HepG2 (cell line): Measurements from ENCODE around the gene ACADS. TPM values are rescaled to one million over a fixed set of nuclear protein-coding genes. Genes with fewer than 3 reads are reported as not detected.

Experiments used
- ATAC-seq: fragments of 200-7000 bp; cut with Tn5 transposase; 3 replicates; pipeline ENCODE4 v1.9.1; 2020; ENCODE audit warnings: mild to moderate bottlenecking, moderate library complexity
- BruUV-seq: library from RNA; stranded (reverse); fragments of 400-500 nt; replicated peaks from 2 replicates; lab custom pipeline; 2021; lab: Mats Ljungman, UMichigan
- CTCF ChIA-PET: fragments of 300-600 bp; formaldehyde crosslinking; extraction: SDS; loops from one replicate; lab custom pipeline; 2021; ENCODE audit warnings: low total read pairs, inconsistent platforms, low intra/inter-chr PET ratio; lab: Yijun Ruan, JAX
- POLR2A ChIA-PET: fragments of 350-600 bp; sonication (Branson Sonifier 250); formaldehyde crosslinking; loops from one replicate; lab custom pipeline; 2020; ENCODE audit warnings: antibody characterized with exemption, inconsistent platforms; lab: Yijun Ruan, JAX
- DNase-seq: peaks from one replicate; pipeline ENCODE4 v3.0.0-alpha.2; 2015; ENCODE audit warnings: low spot score
- FAIRE-seq: peaks from 3 replicates; lab custom pipeline; 2011; peaks lifted over from hg19 to GRCh38; lab: Jason Lieb, UNC
- H2AFZ ChIP-seq: one replicate; pipeline ENCODE4 v1.6.1; 2011; ENCODE audit warnings: low read length, inconsistent platforms
- H3K27ac ChIP-seq: fragments of 300-600 bp; 3 replicates; pipeline ENCODE4 v1.8.0; 2011; ENCODE audit warnings: mixed run types, mild to moderate bottlenecking, mixed read lengths, low read length, inconsistent platforms; ENCODE audit not compliant: insufficient read depth; ENCODE audit errors: extremely low read length
- H3K27me3 ChIP-seq, 2 experiments: fragments of 200-600 bp in 1 of 2; 2 replicates in 1 of 2; 3 replicates in 1 of 2; pipeline versions ENCODE4 v1.6.0 to v1.8.0; 2011; ENCODE audit warnings: low read length in 2 of 2, mild to moderate bottlenecking in 2 of 2, moderate library complexity in 2 of 2, inconsistent platforms in 1 of 2; ENCODE audit not compliant: insufficient read depth in 2 of 2, control insufficient read depth in 1 of 2
- H3K36me3 ChIP-seq, 2 experiments: fragments of 200-600 bp in 1 of 2; replicated peaks in 1 of 2; 2 replicates in 1 of 2; 3 replicates in 1 of 2; pipeline versions ENCODE4 v1.5.1 to v1.8.0; 2011; ENCODE audit warnings: low read length in 2 of 2, inconsistent platforms in 1 of 2; ENCODE audit not compliant: insufficient read depth in 2 of 2, control insufficient read depth in 1 of 2
- H3K4me1 ChIP-seq: 2 replicates; pipeline ENCODE4 v1.5.1; 2012; ENCODE audit warnings: low read length, inconsistent platforms; ENCODE audit not compliant: insufficient read depth
- H3K4me2 ChIP-seq: 2 replicates; pipeline ENCODE4 v1.6.0; 2011; ENCODE audit warnings: low read depth, low read length, inconsistent platforms
- H3K4me3 ChIP-seq, 3 experiments: fragments of 200-600 bp in 1 of 3; sonication (generic), shearing (Covaris generic) in 1 of 3; replicated peaks in 1 of 3; 2 replicates each; pipeline ENCODE4 v1.5.1; 2011 to 2016; ENCODE audit warnings: low read length in 3 of 3, inconsistent platforms in 2 of 3, low read depth in 2 of 3, mild to moderate bottlenecking in 2 of 3, control low read depth in 1 of 3, mixed read lengths in 1 of 3; ENCODE audit not compliant: insufficient read depth in 1 of 3
- H3K79me2 ChIP-seq: one replicate; pipeline ENCODE4 v1.6.1; 2011; ENCODE audit warnings: low read length, inconsistent platforms; ENCODE audit not compliant: insufficient read depth
- H3K9ac ChIP-seq: 2 replicates; pipeline ENCODE4 v1.6.0; 2011; ENCODE audit warnings: mild to moderate bottlenecking, low read depth, low read length, inconsistent platforms; ENCODE audit not compliant: insufficient read depth
- H3K9me3 ChIP-seq: 2 replicates; pipeline ENCODE4 v1.5.1; 2012; ENCODE audit warnings: mild to moderate bottlenecking, low read length
- H4K20me1 ChIP-seq: 2 replicates; pipeline ENCODE4 v1.6.0; 2011; ENCODE audit warnings: inconsistent platforms, mild to moderate bottlenecking, low read length, moderate library complexity; ENCODE audit not compliant: insufficient read depth
- ARID3A ChIP-seq: IDR thresholded peaks from 2 replicates; pipeline ENCODE4 v1.6.1; 2012; ENCODE audit warnings: low read depth, low read length, improper control_type of control experiment
- ELF4 ChIP-seq: sonication (generic); formaldehyde crosslinking; IDR thresholded peaks from 2 replicates; pipeline ENCODE4 v1.5.0; 2020; ENCODE audit warnings: missing genetic modification reagents, mild to moderate bottlenecking, moderate library complexity, borderline replicate concordance
- HIC2 ChIP-seq: sonication (generic); formaldehyde crosslinking; IDR thresholded peaks from 2 replicates; pipeline ENCODE4 v1.9.0; 2022; ENCODE audit warnings: low read depth, missing genetic modification reagents
- MIER3 ChIP-seq: IDR thresholded peaks from 2 replicates; pipeline ENCODE4 v1.6.1; 2016; ENCODE audit warnings: missing compliant biosample characterization, borderline replicate concordance
- NPAS2 ChIP-seq: sonication (generic); formaldehyde crosslinking; IDR thresholded peaks from 2 replicates; pipeline ENCODE4 v1.8.0; 2022; ENCODE audit warnings: mild to moderate bottlenecking, missing genetic modification reagents, borderline replicate concordance
- RCOR2 ChIP-seq: IDR thresholded peaks from 2 replicates; pipeline ENCODE4 v1.6.1; 2016; ENCODE audit warnings: missing biosample characterization, missing genetic modification reagents
- REST ChIP-seq, 2 experiments: IDR thresholded peaks; 2 replicates each; pipeline ENCODE4 v1.6.1; 2011 to 2012; ENCODE audit warnings: low read length in 2 of 2, borderline replicate concordance in 1 of 2, low read depth in 1 of 2, mild to moderate bottlenecking in 1 of 2, moderate library complexity in 1 of 2
- YY1 ChIP-seq: IDR thresholded peaks from 2 replicates; pipeline ENCODE4 v1.6.1; 2011; ENCODE audit warnings: low read length, low read depth, moderate library complexity, mild to moderate bottlenecking; ENCODE audit not compliant: insufficient read depth, insufficient replicate concordance
- ZBTB38 ChIP-seq: sonication (generic); formaldehyde crosslinking; IDR thresholded peaks from 2 replicates; pipeline ENCODE4 v1.5.1; 2020; ENCODE audit warnings: mild to moderate bottlenecking, missing genetic modification reagents
- ZNF687 ChIP-seq: sonication (generic); formaldehyde crosslinking; IDR thresholded peaks from 2 replicates; pipeline ENCODE4 v1.5.1; 2020; ENCODE audit warnings: mild to moderate bottlenecking, missing genetic modification reagents, moderate library complexity
- ZNF7 ChIP-seq: IDR thresholded peaks from 2 replicates; pipeline ENCODE4 v1.6.1; 2016; ENCODE audit warnings: missing biosample characterization, missing genetic modification reagents
- ZNF780A ChIP-seq: sonication (generic); formaldehyde crosslinking; IDR thresholded peaks from 2 replicates; pipeline ENCODE4 v1.8.0; 2022; ENCODE audit warnings: mild to moderate bottlenecking, missing genetic modification reagents, moderate library complexity
- WGBS: methylation state at CpG from one replicate; pipeline ENCODE4 v1.1.6; 2017; ENCODE audit warnings: low lambda C conversion rate; 5-methylcytosine and 5-hydroxymethylcytosine counted together
- in situ Hi-C: cut with HindIII; loops from 2 replicates; pipeline ENCODE4 v1.10.0; 2017; ENCODE audit warnings: low pct_unique_long_range_greater_than_20kb; ENCODE audit not compliant: extremely low pct_ligation_motif_present
- intact Hi-C: fragments of 100-400 bp; cut with micrococcal nuclease; formaldehyde crosslinking; loops from one replicate; pipeline ENCODE4 v1.10.0; 2022; ENCODE audit not compliant: unreplicated experiment
- polyA plus RNA-seq, 8 experiments: library from polyadenylated mRNA; depleted of rRNA in 3 of 8; stranded (reverse) in 7 of 8; unstranded in 1 of 8; fragments of >200 nt; fragmentation: Illumina TruSeq in 4 of 8; extraction: Trizol in 4 of 8; gene quantifications; 2 replicates each; pipeline versions ENCODE4 v1.2.1 to v1.2.3, GENCODE V29; 2011 to 2016; ENCODE audit warnings: low read depth in 4 of 8, missing spikeins in 1 of 8, mixed read lengths in 1 of 8; ENCODE audit not compliant: insufficient read depth in 1 of 8
- total RNA-seq, 5 experiments: library from RNA; depleted of rRNA; stranded (reverse); fragments of >200 nt; fragmentation: Illumina TruSeq; extraction: Trizol; gene quantifications; 2 replicates each; pipeline ENCODE4 v1.2.3, GENCODE V29; 2016; ENCODE audit warnings: low read depth in 1 of 5

Gene ACADS
- total and polyA plus RNA-seq, 2 of the 13 experiments (the other 11 are each of a cell fraction or from before 2014, with no cell fraction given) = 17.4 to 27.7 TPM

- BruUV-seq = no TSS peak
- POLR2A ChIA-PET = interaction anchor here (1.4 kb wide), 1 partner anchor 11 kb away, joined by 6 read pairs; no protein-coding TSS in a partner anchor
- H3K4me2 ChIP-seq = no peak overlapping the region
- DNase-seq = no peak
- FAIRE-seq = no peak
- in situ Hi-C loops (no loop called here), intact Hi-C loops (no loop called here)
- WGBS = 90% methylated on average over 11 of the region's 11 CpGs
- no peak overlapping the region for H3K4me3 ChIP-seq
- CTCF ChIA-PET = no interaction called here
- no peaks in the 10 kb centered on the region for H4K20me1 ChIP-seq
- peaks cover 19 to 35% of the 10 kb centered on the region in 2 experiments for H3K36me3 ChIP-seq
- H3K9ac ChIP-seq = no peak overlapping the region
- no peaks in the 10 kb centered on the region for H3K79me2 ChIP-seq
- H3K27me3 ChIP-seq = no peaks in the 10 kb centered on the region
- peak; percentile 30; the same call in 1 of the 3 replicates for ATAC-seq
- H3K9me3 ChIP-seq = no peaks in the 10 kb centered on the region
- peaks cover 20% of the 10 kb centered on the region for H3K4me1 ChIP-seq
- no peak overlapping the region for H3K27ac ChIP-seq
- no peak overlapping the region for H2AFZ ChIP-seq
- no peak for TF ChIP-seq ELF4 (CRISPR knock-in tag)
- TF ChIP-seq ARID3A = no peak
- no peak for TF ChIP-seq ZNF687 (CRISPR knock-in tag)
- TF ChIP-seq REST (IDR thresholded peaks at IDR 0.05; ENCODE audit: borderline replicate concordance in 1 of 2, low read depth in 1 of 2, low read length in 2 of 2) = no peak
- TF ChIP-seq YY1 = no peak
- TF ChIP-seq HIC2 (CRISPR knock-in tag) = no peak
- TF ChIP-seq MIER3 (CRISPR knock-in tag) = no peak
- no peak for TF ChIP-seq ZNF7 (CRISPR knock-in tag)
- TF ChIP-seq RCOR2 = no peak
- no peak for TF ChIP-seq ZBTB38 (CRISPR knock-in tag)
- TF ChIP-seq NPAS2 = no peak
- TF ChIP-seq ZNF780A (CRISPR knock-in tag) = no peak
Measured at GRCh38 chr12:120703311-120703942, 22.2 kb upstream of the ACADS start.
